ENCODE measurements around the gene GAMT.

Gene GAMT

DNA sequence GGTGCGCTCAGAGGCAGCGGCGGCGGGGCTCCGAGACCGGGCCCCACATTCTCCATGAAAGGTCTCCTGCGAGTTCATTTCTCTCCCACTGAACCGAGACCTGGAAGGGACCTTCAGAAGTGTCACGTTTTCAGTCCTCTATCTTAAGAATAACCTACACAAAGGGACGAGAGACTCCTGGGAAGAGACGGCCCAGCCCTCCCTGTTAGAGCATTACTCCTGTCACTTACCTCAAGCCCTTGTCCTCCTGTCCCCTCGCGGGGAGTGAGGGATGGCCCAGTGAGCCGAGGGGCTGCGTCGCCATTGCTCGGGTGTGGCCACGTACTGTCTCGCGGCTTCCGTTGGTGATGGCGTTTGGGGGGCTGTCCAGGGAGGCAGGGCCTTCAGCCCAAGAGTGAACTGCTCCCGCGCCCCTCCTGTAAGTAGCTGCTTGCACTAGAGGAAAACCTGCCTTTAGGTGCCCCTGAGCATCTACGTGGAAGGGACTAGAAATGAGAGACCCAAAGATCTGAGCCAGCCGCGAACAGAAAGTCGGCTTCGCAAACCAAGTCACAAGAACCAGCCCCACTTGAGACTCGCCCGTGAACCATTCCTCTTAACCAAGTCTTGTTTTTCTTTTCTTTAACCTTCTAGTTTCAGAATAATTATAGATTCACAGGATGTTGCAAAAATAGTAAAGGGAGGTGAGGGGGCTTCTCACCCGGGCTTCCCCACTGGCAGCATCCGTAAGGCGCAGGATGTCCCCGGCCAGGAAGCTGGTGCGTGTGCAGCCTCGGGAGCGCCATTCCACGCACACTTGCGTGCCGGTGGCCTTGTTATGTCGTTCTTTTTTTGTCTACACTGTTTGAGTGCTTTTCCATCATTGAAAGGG, 38.7 kb downstream of the GAMT start:
- DNase-seq: no peak

GRCh38 chr19:1361601-1362386, 39.5 kb downstream of the GAMT start:
- DNase-seq: no peak

DNA sequence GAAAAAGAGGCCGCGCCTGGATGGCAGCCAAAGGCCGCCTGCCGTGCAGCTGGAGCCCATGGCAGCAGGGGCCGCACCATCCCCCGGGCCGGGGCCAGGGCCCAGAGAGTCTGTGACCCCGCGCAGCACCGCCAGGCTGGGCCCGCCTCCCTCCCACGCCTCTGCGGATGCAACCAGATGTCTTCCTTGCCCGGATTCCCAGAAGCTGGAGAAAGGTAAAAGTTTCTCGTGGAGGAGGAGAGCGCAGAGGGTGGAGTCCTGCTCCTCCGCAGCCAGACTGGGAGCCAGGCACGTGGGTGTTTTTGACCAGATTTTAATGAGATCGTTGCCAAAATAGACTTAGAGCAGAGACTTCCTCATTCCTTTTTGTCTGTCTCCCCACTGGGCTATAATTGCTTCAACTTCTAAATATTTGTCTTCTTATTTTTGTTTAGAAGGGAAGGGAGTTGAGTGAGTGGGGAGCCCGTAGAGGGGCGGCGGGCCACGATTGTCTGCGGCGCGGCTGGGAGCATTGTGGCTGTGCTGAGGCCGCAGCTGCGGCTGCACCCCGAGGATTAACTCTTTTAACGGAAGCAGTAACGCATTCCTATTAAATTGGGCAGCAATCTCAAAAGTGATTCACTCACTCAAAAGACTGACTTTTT, 40.4 kb downstream of the GAMT start:
- peak; percentile 86 for DNase-seq

DNA sequence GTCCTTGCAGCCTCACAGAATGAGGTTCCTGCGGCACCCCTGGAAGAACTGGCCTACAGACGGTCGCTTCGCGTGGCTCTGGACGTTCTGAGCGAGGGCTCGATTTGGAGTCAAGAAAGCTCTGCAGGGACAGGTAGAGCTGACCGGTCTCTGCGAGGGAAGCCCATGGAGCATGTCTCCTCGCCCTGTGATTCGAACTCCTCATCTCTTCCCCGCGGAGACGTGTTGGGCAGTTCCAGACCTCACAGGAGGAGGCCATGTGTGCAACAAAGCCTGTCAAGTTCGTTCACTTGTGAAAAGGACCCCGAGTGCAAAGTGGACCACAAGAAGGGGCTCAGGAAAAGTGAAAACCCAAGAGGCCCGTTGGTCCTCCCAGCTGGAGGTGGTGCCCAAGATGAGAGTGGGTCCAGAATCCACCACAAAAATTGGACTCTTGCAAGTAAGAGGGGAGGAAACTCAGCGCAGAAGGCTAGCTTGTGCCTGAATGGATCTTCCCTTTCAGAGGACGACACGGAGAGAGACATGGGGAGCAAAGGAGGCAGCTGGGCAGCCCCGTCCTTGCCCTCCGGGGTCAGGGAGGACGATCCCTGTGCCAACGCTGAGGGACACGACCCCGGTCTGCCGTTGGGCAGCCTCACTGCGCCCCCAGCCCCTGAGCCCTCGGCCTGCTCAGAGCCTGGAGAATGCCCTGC, 41.1 kb downstream of the GAMT start:
- no peak for DNase-seq

DNA sequence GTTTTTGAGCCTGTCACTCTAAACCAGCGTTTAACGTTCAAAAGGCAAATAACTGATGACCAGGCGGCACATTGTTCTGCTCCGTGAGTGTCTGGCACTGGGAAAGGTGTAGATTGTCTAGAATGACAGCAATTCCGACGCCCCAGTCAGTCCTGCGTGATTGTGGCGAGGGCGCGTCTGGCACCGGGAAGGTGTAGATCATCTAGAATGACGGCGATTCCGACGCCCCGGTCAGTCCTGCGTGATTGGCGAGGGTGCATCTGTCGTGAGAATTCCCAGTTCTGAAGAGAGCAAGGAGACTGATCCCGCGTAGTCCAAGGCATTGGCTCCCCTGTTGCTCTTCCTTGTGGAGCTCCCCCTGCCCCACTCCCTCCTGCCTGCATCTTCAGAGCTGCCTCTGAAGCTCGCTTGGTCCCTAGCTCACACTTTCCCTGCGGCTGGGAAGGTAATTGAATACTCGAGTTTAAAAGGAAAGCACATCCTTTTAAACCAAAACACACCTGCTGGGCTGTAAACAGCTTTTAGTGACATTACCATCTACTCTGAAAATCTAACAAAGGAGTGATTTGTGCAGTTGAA, 43.7 kb downstream of the GAMT start:
- no peak for DNase-seq

GRCh38 chr19:1356508-1356865, 44.9 kb downstream of the GAMT start:
- DNase-seq: no peak

DNA sequence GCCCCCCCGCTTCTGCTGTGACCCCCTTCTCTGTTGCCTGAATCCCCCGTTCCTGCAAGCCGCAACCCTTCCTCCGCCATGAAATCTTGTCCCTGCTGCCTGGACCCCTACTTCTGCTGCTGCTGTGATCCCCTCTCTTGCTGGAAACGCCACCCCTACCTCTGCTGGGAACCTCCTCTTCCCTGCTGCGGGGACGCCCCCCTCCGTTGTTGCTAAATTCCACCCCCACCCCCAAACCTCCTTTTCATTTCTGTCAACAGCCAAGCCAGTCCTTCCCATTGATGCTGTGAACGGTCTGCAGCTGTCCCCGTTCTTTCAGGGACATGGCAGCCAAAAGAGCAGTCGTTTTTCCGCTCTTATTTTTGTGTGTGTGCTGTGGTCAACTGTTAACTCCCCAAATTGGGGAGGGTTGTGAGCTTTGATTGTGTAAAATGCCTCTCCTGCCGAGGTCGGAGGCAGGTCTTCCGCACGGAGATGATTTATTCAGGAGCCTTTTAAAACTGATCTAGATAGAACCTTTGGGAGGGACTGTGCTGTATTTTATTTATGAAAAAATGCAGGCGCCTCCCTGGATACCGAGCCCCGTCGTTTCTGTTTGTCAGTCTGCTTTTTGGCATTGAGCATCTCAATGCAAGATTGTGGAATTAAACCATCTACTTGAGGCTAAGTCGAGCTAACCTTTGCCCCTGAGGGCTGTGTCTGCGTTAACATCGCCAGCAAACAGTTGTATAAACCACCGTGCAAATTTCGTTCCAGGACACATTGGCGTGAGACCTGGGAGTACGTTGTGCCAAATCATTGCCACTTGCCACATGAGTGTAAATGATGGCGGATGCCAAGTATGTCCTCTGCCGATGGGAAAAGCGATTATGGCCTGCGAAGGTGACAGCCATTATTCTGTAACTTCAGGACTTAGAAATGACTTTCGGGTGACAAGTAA, 45.5 kb downstream of the GAMT start:
- peak; percentile 76 for DNase-seq

- DNase-seq: no peak
Measured at GRCh38 chr19:1354970-1355567, 46.3 kb downstream of the GAMT start.

DNA sequence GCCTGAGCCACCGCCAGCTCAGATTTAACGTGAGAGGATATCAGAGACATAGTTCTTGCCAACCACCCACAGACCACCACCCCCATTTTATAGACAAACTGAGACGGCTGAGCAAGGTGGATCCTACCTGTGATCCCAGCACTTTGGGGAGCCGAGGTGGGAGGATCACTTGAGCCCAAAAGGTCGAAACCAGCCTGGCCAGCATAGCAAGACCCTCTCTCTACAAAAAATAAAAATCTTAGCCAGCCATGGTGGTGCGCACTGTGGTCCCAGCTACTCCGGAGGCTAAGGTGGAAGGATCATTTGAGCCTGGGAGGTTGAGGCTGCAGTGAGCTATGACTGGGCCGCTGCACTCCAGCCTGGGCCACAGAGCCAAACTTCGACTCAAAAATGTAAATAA, 48.2 kb downstream of the GAMT start:
- no peak for DNase-seq

GRCh38 chr19:1351381-1351851, 49.9 kb downstream of the GAMT start:
- DNase-seq: no peak

DNA sequence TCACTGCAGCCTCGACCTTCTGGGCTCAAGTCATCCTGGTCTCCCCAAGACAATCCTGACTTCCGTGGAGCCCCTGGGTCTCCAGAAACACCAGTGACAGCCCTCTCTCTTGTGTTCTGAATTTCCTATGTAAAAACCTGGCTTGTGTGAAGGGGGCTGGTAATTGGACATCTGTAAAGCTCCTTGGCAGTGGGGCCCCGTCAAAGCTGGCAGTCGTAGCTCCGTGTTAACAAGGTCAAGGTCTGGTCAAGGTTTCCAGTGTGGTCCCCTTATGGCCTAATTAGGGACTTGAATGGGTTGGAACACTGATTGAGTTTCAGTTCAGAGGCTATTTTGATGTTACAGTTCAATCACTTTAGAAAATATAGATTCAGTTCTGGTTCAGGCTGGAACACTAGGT, 50.5 kb downstream of the GAMT start:
- DNase-seq: no peak

DNA sequence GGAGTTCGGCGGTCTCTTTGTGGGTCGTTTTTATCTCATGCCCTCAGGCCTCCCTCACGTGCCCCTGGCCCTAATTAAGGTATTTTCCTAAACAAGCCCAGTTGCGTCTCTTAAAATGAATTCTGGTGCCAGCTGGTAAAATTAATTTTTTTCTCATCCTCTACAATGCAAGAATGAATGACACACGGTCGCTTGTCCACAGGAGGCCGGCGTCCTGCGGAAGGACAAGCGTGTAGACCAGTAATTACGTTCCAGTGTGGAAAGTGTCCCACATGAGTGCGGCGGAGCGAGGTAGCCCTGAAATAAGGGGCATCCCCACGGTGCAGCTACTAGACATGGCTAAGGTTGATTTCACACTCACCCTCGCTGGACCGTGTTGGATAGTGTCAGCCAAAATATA, 52.1 kb downstream of the GAMT start:
- no peak for DNase-seq
